Activated CD4-positive, alpha-beta T cell treated with anti-CD3 and anti-CD28 coated beads, Interleukin-2, amount 10 ng/mL, durations not matched to agents 7 days and 5 days (primary cell): ENCODE data around the gene PLD4. TPM values are rescaled to one million over a fixed set of nuclear protein-coding genes. Genes with fewer than 3 reads are reported as not detected.
"Not testable (repeated sequence)": the region's sequence is repeated elsewhere in the genome, so short reads cannot be mapped to it uniquely, and the experiment has no call there.

Experiments
- CTCF ChIA-PET: fragments of 350-600 bp; sonication (Branson Sonifier 250); formaldehyde crosslinking; loops from one replicate; lab custom pipeline; 2021; ENCODE audit warnings: antibody characterized with exemption; lab: Charles Lee
- POLR2A ChIA-PET: fragments of 350-600 bp; sonication (Branson Sonifier 250); formaldehyde crosslinking; loops from one replicate; lab custom pipeline; 2021; ENCODE audit warnings: antibody characterized with exemption; lab: Charles Lee
- DNase-seq: peaks from one replicate; pipeline ENCODE4 v3.0.0-alpha.2; 2020
- H3K27ac Mint-ChIP-seq: one replicate; pipeline ENCODE4 v1.8.0; 2021; ENCODE audit warnings: mild to moderate bottlenecking, moderate library complexity, mixed read lengths
- H3K27me3 Mint-ChIP-seq: one replicate; pipeline ENCODE4 v1.8.0; 2021; ENCODE audit warnings: mixed read lengths
- H3K36me3 Mint-ChIP-seq: one replicate; pipeline ENCODE4 v1.8.0; 2021; ENCODE audit warnings: low read depth, mixed read lengths
- H3K4me1 Mint-ChIP-seq: one replicate; pipeline ENCODE4 v1.8.0; 2021; ENCODE audit warnings: mixed read lengths
- H3K4me3 Mint-ChIP-seq: one replicate; pipeline ENCODE4 v1.8.0; 2021; ENCODE audit warnings: mild to moderate bottlenecking, moderate library complexity, mixed read lengths
- H3K9me3 Mint-ChIP-seq: one replicate; pipeline ENCODE4 v1.8.0; 2021; ENCODE audit warnings: mixed read lengths
- total RNA-seq, 2 experiments: library from RNA; stranded (reverse); gene quantifications; one replicate each; pipeline ENCODE4 v1.2.3, GENCODE V29; 2021

PLD4 gene
- total RNA-seq, 2 experiments from 2014 or later, result not detected

DNA sequence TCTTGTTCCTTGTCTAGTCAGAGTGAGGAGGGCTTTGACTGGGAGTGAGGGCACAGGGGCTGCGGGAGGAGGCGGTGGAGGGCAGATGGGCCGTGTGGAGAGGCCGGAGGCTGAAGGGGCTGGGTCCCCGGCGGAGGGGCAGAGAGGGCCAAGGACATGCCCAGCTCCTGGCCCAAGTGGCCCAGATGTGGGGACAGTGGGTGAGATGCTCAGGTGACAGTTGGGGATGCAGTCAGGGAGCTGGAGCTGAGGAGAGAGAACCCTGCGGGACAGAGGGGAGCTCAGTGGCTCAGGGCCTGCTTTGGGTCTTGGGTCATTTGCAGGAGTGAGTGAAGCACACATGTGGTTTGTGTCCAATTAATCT, 26.5 kb upstream of the PLD4 start:
- peaks cover 5% of the 10 kb centered on the region for H3K4me1 Mint-ChIP-seq
- ChIA-PET CTCF (interaction anchor here (0.5 to 1.3 kb wide), 2 partner anchors 69 to 147 kb away, joined by 3 read pairs; no protein-coding TSS in a partner anchor), POLR2A (no interaction called here)
- H3K36me3 Mint-ChIP-seq, result no peaks in the 10 kb centered on the region
- peaks cover 4% of the 10 kb centered on the region for H3K27me3 Mint-ChIP-seq
- H3K27ac Mint-ChIP-seq, result no peak overlapping the region
- H3K9me3 Mint-ChIP-seq, result no peaks in the 10 kb centered on the region
- no peak overlapping the region for H3K4me3 Mint-ChIP-seq
- DNase-seq, result no peak

- CTCF ChIA-PET, result interaction anchor here (0.5 to 1.3 kb wide), 5 partner anchors 58 to 460 kb away, joined by 3 to 4 read pairs (median 3); no protein-coding TSS in a partner anchor
- Mint-ChIP-seq H3K4me3 (no peak overlapping the region), H3K27ac (no peak overlapping the region), H3K9me3 (no peaks in the 10 kb centered on the region), H3K27me3 (peaks cover 10% of the 10 kb centered on the region), H3K4me1 (peaks cover 5% of the 10 kb centered on the region), H3K36me3 (no peaks in the 10 kb centered on the region)
- no peak for DNase-seq
- POLR2A ChIA-PET, result no interaction called here
These were observed 25.7 kb upstream of the PLD4 start for GRCh38 chr14:104898870-104899510.

- CTCF ChIA-PET, result no interaction called here
- H3K36me3 Mint-ChIP-seq, result no peaks in the 10 kb centered on the region
- peaks cover 5% of the 10 kb centered on the region for H3K4me1 Mint-ChIP-seq
- no peak overlapping the region for H3K27ac Mint-ChIP-seq
- peaks cover 14% of the 10 kb centered on the region for H3K27me3 Mint-ChIP-seq
- POLR2A ChIA-PET, result no interaction called here
- H3K9me3 Mint-ChIP-seq, result no peaks in the 10 kb centered on the region
- DNase-seq, result no peak
- no peak overlapping the region for H3K4me3 Mint-ChIP-seq
These were observed 24.9 kb upstream of the PLD4 start for GRCh38 chr14:104899781-104900180.

GRCh38 chr14:104900639-104901512, 23.8 kb upstream of the PLD4 start:
- Mint-ChIP-seq H3K4me3 (no peak overlapping the region), H3K27ac (no peak overlapping the region), H3K36me3 (no peaks in the 10 kb centered on the region), H3K27me3 (peaks cover 16% of the 10 kb centered on the region), H3K9me3 (no peaks in the 10 kb centered on the region), H3K4me1 (peaks cover 5% of the 10 kb centered on the region)
- no peak for DNase-seq
- POLR2A ChIA-PET, result no interaction called here
- CTCF ChIA-PET, result no interaction called here

GRCh38 chr14:104903990-104904389, 20.7 kb upstream of the PLD4 start:
- peaks cover 29% of the 10 kb centered on the region for H3K27me3 Mint-ChIP-seq
- H3K9me3 Mint-ChIP-seq, result no peaks in the 10 kb centered on the region
- POLR2A ChIA-PET, result no interaction called here
- CTCF ChIA-PET, result no interaction called here
- DNase-seq, result no peak
- no peaks in the 10 kb centered on the region for H3K36me3 Mint-ChIP-seq
- H3K4me1 Mint-ChIP-seq, result peaks cover 4% of the 10 kb centered on the region
- H3K4me3 Mint-ChIP-seq, result no peak overlapping the region
- no peak overlapping the region for H3K27ac Mint-ChIP-seq

GRCh38 chr14:104904650-104905578, 19.8 kb upstream of the PLD4 start:
- H3K27me3 Mint-ChIP-seq, result peaks cover 30% of the 10 kb centered on the region
- H3K27ac Mint-ChIP-seq, H3K9me3 Mint-ChIP-seq, H3K36me3 Mint-ChIP-seq, H3K4me3 Mint-ChIP-seq, POLR2A ChIA-PET, H3K4me1 Mint-ChIP-seq, DNase-seq, CTCF ChIA-PET: not testable (repeated sequence)

DNA sequence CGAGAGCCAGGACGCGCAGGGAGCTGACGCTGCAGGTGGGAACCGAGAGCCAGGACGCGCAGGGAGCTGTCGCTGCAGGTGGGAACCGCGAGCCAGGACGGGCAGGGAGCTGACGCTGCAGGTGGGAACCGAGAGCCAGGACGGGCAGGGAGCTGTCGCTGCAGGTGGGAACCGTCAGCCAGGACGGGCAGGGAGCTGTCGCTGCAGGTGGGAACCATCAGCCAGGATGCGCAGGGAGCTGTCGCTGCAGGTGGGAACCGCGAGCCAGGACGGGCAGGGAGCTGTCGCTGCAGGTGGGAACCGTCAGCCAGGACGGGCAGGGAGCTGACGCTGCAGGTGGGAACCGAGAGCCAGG, 19.1 kb upstream of the PLD4 start:
- H3K36me3 Mint-ChIP-seq, CTCF ChIA-PET, DNase-seq, H3K9me3 Mint-ChIP-seq, H3K4me1 Mint-ChIP-seq, H3K4me3 Mint-ChIP-seq, POLR2A ChIA-PET, H3K27ac Mint-ChIP-seq: not testable (repeated sequence)
- H3K27me3 Mint-ChIP-seq, result peaks cover 34% of the 10 kb centered on the region

DNA sequence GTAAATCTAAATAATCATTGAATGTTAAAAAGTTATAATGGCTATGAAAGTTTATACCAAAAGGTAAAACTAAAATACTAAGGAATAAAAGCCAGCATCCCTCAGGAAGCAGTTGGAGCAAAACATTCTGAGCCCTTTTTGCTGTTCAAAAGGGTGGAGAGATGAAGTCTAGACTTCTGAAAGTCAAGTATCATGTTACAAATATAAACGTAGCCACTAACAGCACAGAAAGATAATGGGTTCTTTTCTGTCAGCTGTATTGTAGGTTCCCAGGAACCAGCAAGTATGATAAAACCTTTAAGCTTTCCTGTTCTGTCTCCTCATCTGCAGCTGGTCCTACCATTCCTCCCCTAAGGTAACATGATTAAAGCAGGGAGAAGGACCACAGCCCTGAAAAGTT, 16.4 kb upstream of the PLD4 start:
- Mint-ChIP-seq H3K9me3 (peaks cover 5% of the 10 kb centered on the region), H3K27ac (no peak overlapping the region), H3K27me3 (peaks cover 36% of the 10 kb centered on the region), H3K4me1 (no peaks in the 10 kb centered on the region), H3K4me3 (no peak overlapping the region), H3K36me3 (no peaks in the 10 kb centered on the region)
- ChIA-PET POLR2A (no interaction called here), CTCF (interaction anchor here (1.6 kb wide), 1 partner anchor 8 kb away, joined by 3 read pairs; no protein-coding TSS in a partner anchor)
- no peak for DNase-seq

DNA sequence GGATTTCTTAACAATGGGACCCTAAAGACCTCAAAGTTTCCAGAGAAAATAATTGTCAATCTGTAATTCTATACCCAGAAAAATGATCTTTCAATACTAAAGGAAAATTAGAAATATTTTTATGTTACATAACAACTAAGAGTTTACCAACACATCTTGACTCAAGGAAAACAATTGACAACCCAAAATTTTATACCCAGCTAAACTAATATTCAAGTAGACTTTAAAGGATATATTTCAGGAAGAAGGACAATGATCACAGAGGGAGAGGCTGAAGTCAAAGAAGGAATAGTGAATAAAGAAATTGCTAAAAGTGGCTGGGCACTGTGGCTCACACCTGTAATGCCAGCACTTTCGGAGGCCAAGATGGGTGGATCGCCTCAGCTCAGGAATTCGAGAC, 12.6 kb upstream of the PLD4 start:
- H3K36me3 Mint-ChIP-seq, result no peaks in the 10 kb centered on the region
- ChIA-PET CTCF (no interaction called here), POLR2A (no interaction called here)
- no peak for DNase-seq
- H3K4me3 Mint-ChIP-seq, result no peak overlapping the region
- H3K27me3 Mint-ChIP-seq, result peaks cover 41% of the 10 kb centered on the region
- H3K27ac Mint-ChIP-seq, result no peak overlapping the region
- H3K4me1 Mint-ChIP-seq, result no peaks in the 10 kb centered on the region
- peaks cover 5% of the 10 kb centered on the region for H3K9me3 Mint-ChIP-seq

DNA sequence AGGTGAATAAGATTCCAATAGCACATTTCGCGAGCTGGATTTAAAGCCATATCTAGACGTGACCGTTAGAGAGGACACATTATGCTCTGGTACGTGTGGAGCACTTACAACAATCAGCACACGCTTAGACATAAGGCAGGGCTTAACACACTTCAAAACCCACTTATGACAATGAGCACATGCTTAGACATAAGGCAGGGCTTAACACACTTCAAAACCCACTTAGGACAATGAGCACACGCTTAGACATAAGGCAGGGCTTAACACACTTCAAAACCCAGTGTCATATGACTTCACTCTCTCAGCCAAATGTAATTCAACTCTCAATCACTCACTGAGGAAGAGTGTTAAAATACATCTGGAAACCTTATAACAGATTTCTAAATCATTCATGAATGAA, 11.2 kb upstream of the PLD4 start:
- DNase-seq, result no peak
- no peaks in the 10 kb centered on the region for H3K36me3 Mint-ChIP-seq
- H3K27ac Mint-ChIP-seq, result no peak overlapping the region
- CTCF ChIA-PET, result no interaction called here
- peaks cover 33% of the 10 kb centered on the region for H3K27me3 Mint-ChIP-seq
- no peak overlapping the region for H3K4me3 Mint-ChIP-seq
- peaks cover 5% of the 10 kb centered on the region for H3K9me3 Mint-ChIP-seq
- no peaks in the 10 kb centered on the region for H3K4me1 Mint-ChIP-seq
- POLR2A ChIA-PET, result no interaction called here

- peaks cover 25% of the 10 kb centered on the region for H3K27me3 Mint-ChIP-seq
- H3K9me3 Mint-ChIP-seq, result peaks cover 1% of the 10 kb centered on the region
- ChIA-PET CTCF (no interaction called here), POLR2A (no interaction called here)
- no peak for DNase-seq
- H3K4me1 Mint-ChIP-seq, result no peaks in the 10 kb centered on the region
- H3K27ac Mint-ChIP-seq, result no peak overlapping the region
- H3K4me3 Mint-ChIP-seq, result no peak overlapping the region
- H3K36me3 Mint-ChIP-seq, result no peaks in the 10 kb centered on the region
These were observed 7.6 kb upstream of the PLD4 start for GRCh38 chr14:104917116-104917515.

GRCh38 chr14:104917993-104918392, 6.7 kb upstream of the PLD4 start:
- no peak for DNase-seq
- no peaks in the 10 kb centered on the region for H3K4me1 Mint-ChIP-seq
- H3K9me3 Mint-ChIP-seq, result no peaks in the 10 kb centered on the region
- ChIA-PET CTCF (no interaction called here), POLR2A (no interaction called here)
- H3K4me3 Mint-ChIP-seq, result no peak overlapping the region
- peaks cover 24% of the 10 kb centered on the region for H3K27me3 Mint-ChIP-seq
- no peak overlapping the region for H3K27ac Mint-ChIP-seq
- H3K36me3 Mint-ChIP-seq, result no peaks in the 10 kb centered on the region
